Lung (tissue), 16 donors: ENCODE measurements around the gene C1orf52. TPM values are rescaled to one million over a fixed set of nuclear protein-coding genes. Genes with fewer than 3 reads are reported as not detected.

Experiments
- ATAC-seq: fragments of 200-7000 bp; cut with Tn5 transposase; one replicate; pipeline ENCODE4 v1.9.1; 2020; ENCODE audit warnings: moderate number of reproducible peaks; ENCODE audit not compliant: insufficient read depth, low FRiP score
- DNase-seq, 3 donors: peaks; one replicate each; pipeline ENCODE4 v3.0.0-alpha.2; 2013 to 2017
- H3K27ac ChIP-seq, 2 donors: one replicate each; pipeline ENCODE4 v1.5.1; 2013; ENCODE audit warnings: mild to moderate bottlenecking in 2 of 2, moderate library complexity in 2 of 2, control low read depth in 1 of 2, inconsistent platforms in 1 of 2, low read depth in 1 of 2, low read length in 1 of 2
- H3K27me3 ChIP-seq, 3 donors: one replicate each; pipeline ENCODE4 v1.5.1; 2013; ENCODE audit warnings: low read length in 2 of 3; ENCODE audit not compliant: control insufficient read depth in 3 of 3, insufficient read depth in 3 of 3
- H3K36me3 ChIP-seq, 4 donors: one replicate each; pipeline ENCODE4 v1.5.1; 2013; ENCODE audit warnings: low read length in 4 of 4, mild to moderate bottlenecking in 1 of 4, moderate library complexity in 1 of 4; ENCODE audit not compliant: control insufficient read depth in 4 of 4, insufficient read depth in 4 of 4
- H3K4me1 ChIP-seq, 5 donors: one replicate each; pipeline ENCODE4 v1.5.1; 2013; ENCODE audit warnings: low read length in 5 of 5, mild to moderate bottlenecking in 2 of 5, moderate library complexity in 1 of 5; ENCODE audit not compliant: control insufficient read depth in 5 of 5, insufficient read depth in 5 of 5
- H3K4me3 ChIP-seq: one replicate; pipeline ENCODE4 v1.5.1; 2013; ENCODE audit warnings: mild to moderate bottlenecking, control low read depth, moderate library complexity
- H3K9ac ChIP-seq, 2 donors: one replicate each; pipeline ENCODE4 v1.5.1; 2013; ENCODE audit warnings: low read length in 2 of 2, control low read depth in 1 of 2; ENCODE audit not compliant: insufficient read depth in 1 of 2
- H3K9me3 ChIP-seq, 4 donors: one replicate each; pipeline ENCODE4 v1.5.1; 2013; ENCODE audit warnings: low read length in 3 of 4, mild to moderate bottlenecking in 1 of 4, moderate library complexity in 1 of 4; ENCODE audit not compliant: control insufficient read depth in 4 of 4, insufficient read depth in 3 of 4
- CTCF ChIP-seq: IDR thresholded peaks from 2 replicates; pipeline ENCODE4 v1.5.1; 2012; ENCODE audit warnings: mild to moderate bottlenecking; ENCODE audit errors: control extremely low read depth, extremely low read depth
- WGBS, 2 donors: extraction: QIAGEN DNeasy Blood & Tissue Kit; methylation state at CpG; one replicate each; pipeline ENCODE4 v1.1.7; 2013; 5-methylcytosine and 5-hydroxymethylcytosine counted together
- long read RNA-seq, 5 donors: transcript quantifications; one replicate each; lab custom pipeline, GENCODE V29; 2026
- polyA plus RNA-seq, 2 donors: library from polyadenylated mRNA; stranded (reverse); fragments of 200-250 nt; gene quantifications; one replicate each; pipeline ENCODE4 v1.2.1, GENCODE V29; 2013
- total RNA-seq, 2 donors: library from RNA; depleted of rRNA in 1 of 2; stranded (reverse); fragments of >200 nt in 1 of 2; gene quantifications; one replicate each; pipeline ENCODE4 v1.2.1, GENCODE V29; 2014 to 2021
- donor health status: control.
- donor health status: control.
- donor health status: Bipolar disorder and iron deficiency.
- donor health status: healthy.
- donor health status: DM: yes; HTN: yes; CAD: no.

Gene C1orf52
- total RNA-seq (10 to 100 TPM; 20.9 to 38.2 TPM), polyA plus RNA-seq (10 to 100 TPM; 18.8 to 35.7 TPM)
- long read RNA-seq, donor 1, transcript C1orf52-203 (3 exons, 1,219 nt): minor isoform, 5 of 44 reads
- long read RNA-seq, donor 1, transcript C1orf52-201 (4 exons, 3,391 nt): major isoform, 18 of 44 reads
- long read RNA-seq, donor 1, partial matches to known transcripts: 21 of 44 reads
- long read RNA-seq, donor 1, other reads (novel, unspliced or antisense): 0 of 44 reads
- long read RNA-seq, donor 2, transcript C1orf52-201 (4 exons, 3,391 nt): major isoform, 10 of 30 reads
- long read RNA-seq, donor 2, transcript C1orf52-203 (3 exons, 1,219 nt): minor isoform, 6 of 30 reads
- long read RNA-seq, donor 2, partial matches to known transcripts: 14 of 30 reads
- long read RNA-seq, donor 2, other reads (novel, unspliced or antisense): 0 of 30 reads
- long read RNA-seq, donor 3, transcript C1orf52-203 (3 exons, 1,219 nt): minor isoform, 5 of 19 reads
- long read RNA-seq, donor 3, transcript C1orf52-201 (4 exons, 3,391 nt): major isoform, 8 of 19 reads
- long read RNA-seq, donor 3, partial matches to known transcripts: 6 of 19 reads
- long read RNA-seq, donor 3, other reads (novel, unspliced or antisense): 0 of 19 reads
- long read RNA-seq, donor 4, transcript C1orf52-203 (3 exons, 1,219 nt): major isoform, 9 of 29 reads
- long read RNA-seq, donor 4, partial matches to known transcripts: 17 of 29 reads
- long read RNA-seq, donor 4, other reads (novel, unspliced or antisense): 0 of 29 reads
- long read RNA-seq, donor 5, transcript C1orf52-203 (3 exons, 1,219 nt): minor isoform, 12 of 44 reads
- long read RNA-seq, donor 5, transcript C1orf52-201 (4 exons, 3,391 nt): major isoform, 32 of 44 reads
- long read RNA-seq, donor 5, partial matches to known transcripts: 0 of 44 reads
- long read RNA-seq, donor 5, other reads (novel, unspliced or antisense): 0 of 44 reads

- 1% methylated on average over 54 to 65 of the region's 65 CpGs for WGBS, 2 donors
- Histone ChIP-seq H3K9ac (peak within 1 kb of the TSS; percentile 86 to 92), H3K4me3 (peak within 1 kb of the TSS; percentile 94), H3K9me3 (no peaks in the 10 kb centered on the region), H3K4me1 (peaks cover 1 to 26% (median 12%) of the 10 kb centered on the region in 5 donors), H3K27me3 (no peaks in the 10 kb centered on the region), H3K27ac (peak within 1 kb of the TSS; percentile 80 to 83), H3K36me3 (peaks cover 1 to 19% (median 7%) of the 10 kb centered on the region in 4 donors)
- DNase-seq: peak; percentile 99
- ATAC-seq: peak; percentile 97
- peak; percentile 88 for TF ChIP-seq CTCF
Measured at GRCh38 chr1:85259118-85259911, at the start of gene C1orf52. TSS of gene C1orf52 (minus strand) at chr1:85259662. CDS start at chr1:85259633, 29 bp downstream.

GRCh38 chr1:85308833-85309350 lies 49.4 kb upstream of the C1orf52 start:
- H3K36me3 ChIP-seq: no peaks in the 10 kb centered on the region
- no peak overlapping the region for H3K9ac ChIP-seq
- H3K27ac ChIP-seq: peak overlapping the region in 1 of 2 donors; percentile 18
- TF ChIP-seq CTCF: no peak
- DNase-seq (no peak), ATAC-seq (no peak)
- H3K4me1 ChIP-seq: peaks cover 0 to 12% (median 4%) of the 10 kb centered on the region in 5 donors
- H3K9me3 ChIP-seq: peaks cover 0 to 2% (median 0%) of the 10 kb centered on the region in 4 donors
- 63 to 76% methylated on average over 4 of the region's 4 CpGs for WGBS, 2 donors
- no peak overlapping the region for H3K4me3 ChIP-seq
- H3K27me3 ChIP-seq: no peaks in the 10 kb centered on the region

GRCh38 chr1:85307987-85308832 lies 48.7 kb upstream of the C1orf52 start:
- Histone ChIP-seq H3K4me3 (no peak overlapping the region), H3K27ac (peak overlapping the region in 1 of 2 donors; percentile 18)

More at GRCh38 chr1:85307987-85308832, 48.7 kb upstream of the C1orf52 start:
- ATAC-seq: peak; percentile 96
- H3K36me3 ChIP-seq: no peaks in the 10 kb centered on the region
- peak; percentile 90 for TF ChIP-seq CTCF
- peaks cover 0 to 10% (median 4%) of the 10 kb centered on the region in 5 donors for H3K4me1 ChIP-seq
- peaks cover 0 to 2% (median 0%) of the 10 kb centered on the region in 4 donors for H3K9me3 ChIP-seq
- peak; percentile 93 for DNase-seq
- peak overlapping the region in 1 of 2 donors; percentile 53 for H3K9ac ChIP-seq
- H3K27me3 ChIP-seq: no peaks in the 10 kb centered on the region
- 23 to 24% methylated on average over 27 of the region's 27 CpGs for WGBS, 2 donors
